K562 (cell line): Measurements from ENCODE around the gene CEACAM7. TPM values are rescaled to one million over a fixed set of nuclear protein-coding genes. Genes with fewer than 3 reads are reported as not detected.

Experiments
- ATAC-seq: fragments of 200-7000 bp; cut with Tn5 transposase; 3 replicates; pipeline ENCODE4 v1.9.1; 2020; ENCODE audit warnings: moderate library complexity
- BruUV-seq: library from RNA; stranded (reverse); fragments of 400-500 nt; replicated peaks from 2 replicates; lab custom pipeline; 2021; lab: Mats Ljungman, UMichigan
- CTCF ChIA-PET: fragments of 300-600 bp; formaldehyde crosslinking; extraction: SDS; loops from one replicate; lab custom pipeline; 2021; ENCODE audit warnings: low intra/inter-chr PET ratio; lab: Yijun Ruan, JAX
- POLR2A ChIA-PET: fragments of 300-600, 350-650 bp; sonication (Branson Sonifier 250); formaldehyde crosslinking; extraction: SDS; loops from one replicate; lab custom pipeline; 2021; ENCODE audit warnings: antibody characterized with exemption, inconsistent platforms; lab: Yijun Ruan, JAX
- DNase-seq, 4 experiments: peaks; one replicate each; pipeline versions ENCODE4 v3.0.0 to v3.0.0-alpha.2; 2011 to 2018; ENCODE audit warnings: low spot score in 3 of 4, mixed read lengths in 3 of 4; ENCODE audit errors: extremely low read depth in 1 of 4
- FAIRE-seq: peaks from 2 replicates; lab custom pipeline; 2011; peaks lifted over from hg19 to GRCh38; lab: Jason Lieb, UNC
- H2AFZ ChIP-seq: 2 replicates; pipeline ENCODE4 v1.6.0; 2011; ENCODE audit warnings: low read depth, low read length, control low read depth, inconsistent platforms
- H3K27ac ChIP-seq: fragments of 200-600 bp; 3 replicates; pipeline ENCODE4 v1.8.0; 2011; ENCODE audit warnings: low read depth, mild to moderate bottlenecking, control low read depth, inconsistent platforms, low read length, moderate library complexity, mixed read lengths; ENCODE audit errors: extremely low read depth
- H3K27me3 ChIP-seq, 2 experiments: fragments of 300-600 bp in 1 of 2; 2 replicates in 1 of 2; 3 replicates in 1 of 2; pipeline versions ENCODE4 v1.6.0 to v1.8.0; 2011; ENCODE audit warnings: inconsistent platforms in 2 of 2, low read length in 2 of 2, mild to moderate bottlenecking in 1 of 2, mixed read lengths in 1 of 2, moderate library complexity in 1 of 2; ENCODE audit not compliant: control insufficient read depth in 2 of 2, insufficient read depth in 2 of 2
- H3K36me3 ChIP-seq: fragments of 300-600 bp; 3 replicates; pipeline ENCODE4 v1.8.0; 2011; ENCODE audit warnings: mild to moderate bottlenecking, low read length, inconsistent platforms; ENCODE audit not compliant: control insufficient read depth, insufficient read depth
- H3K4me1 ChIP-seq, 2 experiments: fragments of 200-600 bp in 1 of 2; replicated peaks in 1 of 2; 2 replicates in 1 of 2; 3 replicates in 1 of 2; pipeline versions ENCODE4 v1.5.1 to v1.8.0; 2011; ENCODE audit warnings: inconsistent platforms in 2 of 2, low read length in 2 of 2, mild to moderate bottlenecking in 1 of 2, mixed read lengths in 1 of 2, moderate library complexity in 1 of 2; ENCODE audit not compliant: control insufficient read depth in 2 of 2, insufficient read depth in 2 of 2
- H3K4me2 ChIP-seq: 2 replicates; pipeline ENCODE4 v1.6.1; 2011; ENCODE audit warnings: low read length, control low read depth, inconsistent platforms, mixed read lengths; ENCODE audit not compliant: insufficient read depth
- H3K4me3 ChIP-seq: fragments of 200-600 bp; sonication (generic), shearing (Covaris generic); 2 replicates; pipeline ENCODE4 v1.5.1; 2016; ENCODE audit warnings: control low read depth, inconsistent platforms
- H3K79me2 ChIP-seq: fragments of 200-600 bp; 3 replicates; pipeline ENCODE4 v1.8.0; 2011; ENCODE audit warnings: low read length, inconsistent platforms; ENCODE audit not compliant: control insufficient read depth, insufficient read depth
- H3K9ac ChIP-seq, 2 experiments: 2 replicates each; pipeline versions ENCODE4 v1.6.0 to v1.6.1; 2011; ENCODE audit warnings: low read depth in 2 of 2, low read length in 2 of 2, control low read depth in 1 of 2, inconsistent platforms in 1 of 2, mild to moderate bottlenecking in 1 of 2, mixed read lengths in 1 of 2; ENCODE audit not compliant: insufficient read depth in 1 of 2
- H3K9me1 ChIP-seq: one replicate; pipeline ENCODE4 v1.6.0; 2011; ENCODE audit warnings: inconsistent platforms, mild to moderate bottlenecking, low read length, moderate library complexity; ENCODE audit not compliant: control insufficient read depth, insufficient read depth
- H3K9me3 ChIP-seq: replicated peaks from 2 replicates; pipeline ENCODE4 v1.5.1; 2011; ENCODE audit warnings: low read depth, low read length, inconsistent platforms; ENCODE audit not compliant: control insufficient read depth, insufficient read depth
- H4K20me1 ChIP-seq: replicated peaks from 2 replicates; pipeline ENCODE4 v1.6.1; 2011; ENCODE audit warnings: low read length, inconsistent platforms, mixed read lengths; ENCODE audit not compliant: control insufficient read depth, insufficient read depth
- ATF7 ChIP-seq: fragments of 450-650 bp; IDR thresholded peaks from 2 replicates; pipeline ENCODE4 v1.7.1; 2014; ENCODE audit warnings: mild to moderate bottlenecking, moderate library complexity
- CSDE1 ChIP-seq, 2 experiments: fragments of 450-650 bp; IDR thresholded peaks; 2 replicates each; pipeline ENCODE4 v1.6.1; 2016; ENCODE audit warnings: mild to moderate bottlenecking in 1 of 2
- CTBP1 ChIP-seq: fragments of 450-650 bp; IDR thresholded peaks from 2 replicates; pipeline ENCODE4 v1.6.1; 2016; ENCODE audit warnings: borderline replicate concordance
- EGR1 ChIP-seq: fragments of 450-650 bp; conservative IDR thresholded peaks from 2 replicates; pipeline ENCODE4 v1.6.1; 2017; ENCODE audit warnings: mild to moderate bottlenecking
- HCFC1 ChIP-seq: IDR thresholded peaks from 2 replicates; pipeline ENCODE4 v1.6.1; 2012; ENCODE audit warnings: low read depth, low read length, improper control_type of control experiment
- JUND ChIP-seq, 2 experiments: IDR thresholded peaks; 2 replicates in 1 of 2; 3 replicates in 1 of 2; pipeline ENCODE4 v1.6.1; 2011; ENCODE audit warnings: borderline replicate concordance in 2 of 2, low read depth in 2 of 2, low read length in 2 of 2, improper control_type of control experiment in 1 of 2, missing biosample characterization in 1 of 2, missing genetic modification characterization in 1 of 2, missing genetic modification reagents in 1 of 2
- NCOR1 ChIP-seq: fragments of 450-650 bp; IDR thresholded peaks from 2 replicates; pipeline ENCODE4 v1.6.1; 2016; ENCODE audit warnings: mild to moderate bottlenecking, moderate library complexity
- PHF20 ChIP-seq: fragments of 450-650 bp; IDR thresholded peaks from 2 replicates; pipeline ENCODE4 v1.6.1; 2018; ENCODE audit not compliant: partially characterized antibody
- SREBF2 ChIP-seq: sonication (generic); formaldehyde crosslinking; IDR thresholded peaks from 2 replicates; pipeline ENCODE4 v1.4.0; 2020; ENCODE audit warnings: mild to moderate bottlenecking, missing genetic modification reagents
- SRSF3 ChIP-seq: fragments of 200-400 bp; formaldehyde crosslinking; IDR thresholded peaks from 2 replicates; pipeline ENCODE4 v1.6.1; 2016; ENCODE audit warnings: mild to moderate bottlenecking, low read length, moderate library complexity; ENCODE audit not compliant: insufficient read depth
- ZC3H4 ChIP-seq: sonication (generic); formaldehyde crosslinking; IDR thresholded peaks from 2 replicates; pipeline ENCODE4 v1.9.0; 2021; ENCODE audit warnings: missing genetic modification reagents, borderline replicate concordance
- ZNF263 ChIP-seq: sonication (generic); formaldehyde crosslinking; IDR thresholded peaks from 2 replicates; pipeline ENCODE4 v1.8.0; 2022; ENCODE audit warnings: mild to moderate bottlenecking, missing genetic modification reagents, borderline replicate concordance
- ZNF324 ChIP-seq: fragments of 250-450 bp; sonication (Bioruptor Pico); IDR thresholded peaks from 2 replicates; pipeline ENCODE4 v1.4.0; 2020; ENCODE audit warnings: mild to moderate bottlenecking
- ZNF507 ChIP-seq: conservative IDR thresholded peaks from 2 replicates; pipeline ENCODE4 v1.6.1; 2017; ENCODE audit warnings: missing genetic modification characterization, missing compliant biosample characterization
- ZNF707 ChIP-seq: fragments of 250-450 bp; sonication (Bioruptor Pico); conservative IDR thresholded peaks from 2 replicates; pipeline ENCODE4 v1.8.0; 2022; ENCODE audit warnings: inconsistent platforms, mild to moderate bottlenecking, moderate library complexity
- ZNF75A ChIP-seq: fragments of 450-650 bp; formaldehyde crosslinking; IDR thresholded peaks from 2 replicates; pipeline ENCODE4 v1.4.0; 2020; ENCODE audit warnings: mild to moderate bottlenecking
- ZNF76 ChIP-seq: fragments of 250-450 bp; sonication (Bioruptor Pico); IDR thresholded peaks from 2 replicates; pipeline ENCODE4 v1.4.0; 2020; ENCODE audit warnings: mild to moderate bottlenecking, moderate library complexity, borderline replicate concordance
- WGBS: fragments of 100-300 bp; shearing (Covaris generic); methylation state at CpG from one replicate; pipeline ENCODE4 v1.1.6; 2016; ENCODE audit warnings: low coverage, mixed read lengths; ENCODE audit not compliant: insufficient coverage; ENCODE audit errors: missing lambda C conversion rate; 5-methylcytosine and 5-hydroxymethylcytosine counted together
- in situ Hi-C: fragments of 300-500 bp; cut with MboI; formaldehyde crosslinking; loops from 4 replicates; pipeline ENCODE4 v1.15.0; 2018; ENCODE audit warnings: inconsistent platforms, mixed read lengths
- intact Hi-C: fragments of 100-400 bp; cut with micrococcal nuclease; formaldehyde crosslinking; loops from 2 replicates; pipeline ENCODE4 v1.14.2; 2022
- polyA plus RNA-seq, 8 experiments: library from polyadenylated mRNA; depleted of rRNA in 4 of 8; stranded (reverse) in 5 of 8; unstranded in 3 of 8; fragments of >200 nt; fragmentation: Nextera tagmentation in 2 of 8; fragmentation: Illumina TruSeq in 1 of 8; extraction: Ambion mirVana in 2 of 8; extraction: Trizol in 1 of 8; gene quantifications; 2 replicates each; pipeline versions ENCODE4 v1.2.1 to v1.2.3, GENCODE V29; 2011 to 2014; ENCODE audit warnings: inconsistent platforms in 1 of 8, missing spikeins in 1 of 8
- total RNA-seq, 7 experiments: library from RNA; depleted of rRNA in 6 of 7; stranded (reverse); fragments of >200 nt in 6 of 7; fragmentation: Illumina TruSeq in 2 of 7; extraction: Trizol in 2 of 7; gene quantifications; 2 replicates each; pipeline versions ENCODE4 v1.2.1 to v1.2.3, GENCODE V29; 2011 to 2021; ENCODE audit warnings: low replicate concordance in 1 of 7
- TF ChIP-seq, protein P1 (sequence below): fragments of 250-450 bp; sonication (Bioruptor Pico); IDR thresholded peaks from 2 replicates; pipeline ENCODE4 v1.8.0; 2021; ENCODE audit warnings: borderline replicate concordance, mild to moderate bottlenecking, moderate library complexity; ENCODE audit not compliant: poor library complexity, severe bottlenecking

The CEACAM7 gene
- total and polyA plus RNA-seq, 9 of the 15 experiments (the other 6 are each of a cell fraction or from before 2014, with no cell fraction given) = not detected

DNA sequence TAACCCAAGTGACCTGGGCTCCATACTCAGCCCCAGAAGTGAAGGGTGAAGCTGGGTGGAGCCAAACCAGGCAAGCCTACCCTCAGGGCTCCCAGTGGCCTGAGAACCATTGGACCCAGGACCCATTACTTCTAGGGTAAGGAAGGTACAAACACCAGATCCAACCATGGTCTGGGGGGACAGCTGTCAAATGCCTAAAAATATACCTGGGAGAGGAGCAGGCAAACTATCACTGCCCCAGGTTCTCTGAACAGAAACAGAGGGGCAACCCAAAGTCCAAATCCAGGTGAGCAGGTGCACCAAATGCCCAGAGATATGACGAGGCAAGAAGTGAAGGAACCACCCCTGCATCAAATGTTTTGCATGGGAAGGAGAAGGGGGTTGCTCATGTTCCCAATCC lies 6.1 kb upstream of the CEACAM7 start:
- Histone ChIP-seq H2AFZ (no peak overlapping the region), H3K4me2 (no peak overlapping the region), H4K20me1 (no peaks in the 10 kb centered on the region), H3K36me3 (no peaks in the 10 kb centered on the region), H3K9me3 (no peaks in the 10 kb centered on the region), H3K9ac (no peak overlapping the region), H3K9me1 (no peaks in the 10 kb centered on the region), H3K27ac (no peak overlapping the region), H3K4me3 (no peak overlapping the region), H3K4me1 (peaks cover 0 to under 1% of the 10 kb centered on the region in 2 experiments; a peak in 1 of 5 replicates), H3K27me3 (no peaks in the 10 kb centered on the region; a peak in 1 of 5 replicates), H3K79me2 (no peaks in the 10 kb centered on the region)
- ChIA-PET POLR2A (no interaction called here), CTCF (no interaction called here)
- BruUV-seq = no TSS peak
- no peak for ATAC-seq
- FAIRE-seq = no peak
- TF ChIP-seq ZNF324 (no peak), PHF20 (no peak), SREBF2 (CRISPR knock-in tag) (no peak), CTBP1 (no peak), NCOR1 (no peak), ZNF76 (CRISPR knock-in tag) (no peak), ZNF263 (CRISPR knock-in tag) (no peak), ZC3H4 (no peak), EGR1 (no peak), SRSF3 (no peak), ATF7 (no peak), CSDE1 (IDR thresholded peaks at IDR 0.05) (no peak), HCFC1 (no peak), ZNF507 (tag) (no peak), JUND (IDR thresholded peaks at IDR 0.05; ENCODE audit: borderline replicate concordance, low read depth, low read length) (no peak), JUND (tag; IDR thresholded peaks at IDR 0.05; ENCODE audit: borderline replicate concordance, low read depth, low read length) (no peak), ZNF75A (CRISPR knock-in tag) (no peak), ZNF707 (CRISPR knock-in tag) (no peak)
- TF ChIP-seq, protein P1, sequence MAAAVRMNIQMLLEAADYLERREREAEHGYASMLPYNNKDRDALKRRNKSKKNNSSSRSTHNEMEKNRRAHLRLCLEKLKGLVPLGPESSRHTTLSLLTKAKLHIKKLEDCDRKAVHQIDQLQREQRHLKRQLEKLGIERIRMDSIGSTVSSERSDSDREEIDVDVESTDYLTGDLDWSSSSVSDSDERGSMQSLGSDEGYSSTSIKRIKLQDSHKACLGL = no peak
- in situ Hi-C loops (no loop called here), intact Hi-C loops (loop anchor here (5.0 kb wide), 1 partner anchor 52 kb away; no protein-coding TSS in a partner anchor)
- DNase-seq = no peak
- 0% methylated on average over 1 of the region's 1 CpG for WGBS
